Kidney glomerular epithelial cell (primary cell): ENCODE measurements around the gene NCR2.

Experiments
- DNase-seq: peaks from one replicate; lab custom pipeline; 2025; lab: John Stamatoyannopoulos, UW

Gene NCR2

DNA sequence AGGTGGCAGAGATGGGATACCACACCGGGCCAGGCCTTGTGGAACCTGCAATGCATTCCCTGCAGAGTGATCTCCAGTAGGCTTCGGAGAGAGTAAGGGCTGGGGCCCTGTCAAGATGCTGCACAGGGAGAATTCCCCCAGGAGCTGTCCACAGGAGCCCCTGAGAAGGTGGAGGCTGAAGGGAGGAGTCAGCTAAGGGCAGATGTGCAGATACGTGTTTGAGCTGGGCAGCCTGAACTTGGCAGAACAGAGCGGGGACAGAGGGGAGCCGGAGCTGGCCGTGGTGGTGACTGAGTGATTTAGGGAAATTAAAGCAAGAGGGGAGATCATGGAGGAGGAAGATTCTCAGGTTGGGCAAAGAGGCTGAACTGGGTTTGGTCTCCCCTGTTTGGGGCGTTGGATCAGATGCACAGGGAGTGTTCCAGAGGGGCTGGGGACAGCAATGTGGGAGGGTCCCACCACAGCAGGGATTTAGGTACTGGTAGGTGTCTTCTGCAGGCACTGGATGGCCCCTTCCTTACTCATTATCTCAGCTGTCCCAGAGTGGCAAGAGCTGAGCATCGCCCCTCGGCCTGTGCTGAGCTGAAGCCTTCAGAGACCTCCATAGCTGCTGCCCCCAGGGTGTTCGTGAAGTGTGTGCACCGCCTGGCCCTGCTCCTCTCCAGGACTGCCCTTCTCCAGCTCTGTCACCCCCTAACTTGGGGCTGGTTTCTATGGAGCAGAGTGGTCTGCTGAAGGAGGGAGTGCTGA is 3.8 kb upstream of the NCR2 start:
- no peak for DNase-seq

GRCh38 chr6:41332241-41332640 is 3.2 kb upstream of the NCR2 start:
- DNase-seq = no peak

DNA sequence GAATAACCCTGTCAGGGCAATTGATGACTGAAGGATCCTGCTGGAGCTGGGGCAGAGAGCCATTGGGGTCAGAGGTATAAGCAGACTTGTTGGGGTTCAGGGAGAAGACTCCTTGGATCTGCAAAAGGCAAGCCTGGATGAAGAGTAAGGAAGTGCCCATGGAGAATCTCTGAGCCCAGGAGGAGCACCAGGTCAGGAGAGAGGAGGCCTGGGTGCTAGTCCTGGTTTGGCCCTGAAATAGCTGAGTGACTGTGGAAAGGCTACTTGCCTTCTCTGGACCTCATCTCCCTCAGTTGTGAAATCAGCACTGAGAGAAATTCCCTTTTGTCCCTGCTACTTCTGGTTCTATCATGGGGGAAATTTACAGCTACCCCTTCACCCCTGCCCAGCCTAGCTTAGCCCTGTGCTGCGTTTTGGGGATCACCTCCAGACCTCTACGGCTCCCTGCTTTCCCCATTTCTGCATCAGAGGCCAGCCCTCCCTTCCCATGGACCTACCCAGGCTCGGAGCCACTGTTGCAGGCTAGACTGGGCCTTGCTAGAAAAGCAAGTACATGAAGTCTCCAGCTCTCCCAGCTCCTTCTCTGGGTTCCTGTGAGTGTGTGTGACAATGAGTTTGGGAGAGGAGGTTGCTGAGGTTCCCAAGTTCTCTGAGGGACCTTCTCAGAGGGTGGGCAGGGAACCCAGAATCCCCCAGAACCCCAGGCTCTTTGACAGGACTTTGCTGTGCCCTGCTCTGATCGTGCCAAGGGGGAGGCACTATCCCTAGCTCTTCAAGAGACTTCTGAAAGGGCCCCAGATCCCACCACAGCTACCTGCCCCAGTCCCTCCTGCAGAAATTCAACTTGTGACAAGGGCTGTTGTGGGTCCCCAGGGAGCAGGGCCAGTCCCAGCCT is 2.3 kb upstream of the NCR2 start:
- no peak for DNase-seq

GRCh38 chr6:41334482-41335040 is 847 bp upstream of the NCR2 start:
- DNase-seq = no peak

DNA sequence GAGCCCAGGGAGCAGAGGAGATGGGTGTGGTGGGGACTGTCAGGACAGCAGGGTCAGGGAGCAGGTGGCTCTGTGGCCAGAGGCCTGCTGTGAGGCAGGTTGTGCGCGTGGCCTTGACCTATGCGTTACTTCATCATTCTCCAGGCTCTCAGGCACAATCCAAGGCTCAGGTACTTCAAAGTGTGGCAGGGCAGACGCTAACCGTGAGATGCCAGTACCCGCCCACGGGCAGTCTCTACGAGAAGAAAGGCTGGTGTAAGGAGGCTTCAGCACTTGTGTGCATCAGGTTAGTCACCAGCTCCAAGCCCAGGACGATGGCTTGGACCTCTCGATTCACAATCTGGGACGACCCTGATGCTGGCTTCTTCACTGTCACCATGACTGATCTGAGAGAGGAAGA is 535 bp downstream of the NCR2 start:
- no peak for DNase-seq

GRCh38 chr6:41336824-41337223 is 1.4 kb downstream of the NCR2 start:
- DNase-seq = no peak

DNA sequence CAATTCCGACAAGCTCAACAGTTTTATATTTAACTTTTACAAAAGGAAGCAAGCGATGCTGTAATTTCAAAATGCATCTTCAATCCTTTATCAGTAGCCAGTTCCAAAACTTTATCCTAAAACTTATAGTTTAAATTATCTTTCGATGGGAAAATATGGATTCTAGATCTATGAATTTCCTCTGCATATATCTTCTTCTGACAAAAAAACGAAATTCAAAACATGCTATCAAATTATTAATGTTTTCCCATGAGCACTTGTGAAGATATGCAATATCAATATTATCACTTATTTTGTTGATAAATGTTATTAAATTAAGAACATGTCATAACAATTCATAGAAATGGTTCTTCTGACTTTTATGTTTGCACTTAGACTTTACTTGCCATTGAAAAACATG is 2.3 kb downstream of the NCR2 start:
- DNase-seq = no peak

GRCh38 chr6:41338659-41339058 is 3.3 kb downstream of the NCR2 start:
- no peak for DNase-seq

DNA sequence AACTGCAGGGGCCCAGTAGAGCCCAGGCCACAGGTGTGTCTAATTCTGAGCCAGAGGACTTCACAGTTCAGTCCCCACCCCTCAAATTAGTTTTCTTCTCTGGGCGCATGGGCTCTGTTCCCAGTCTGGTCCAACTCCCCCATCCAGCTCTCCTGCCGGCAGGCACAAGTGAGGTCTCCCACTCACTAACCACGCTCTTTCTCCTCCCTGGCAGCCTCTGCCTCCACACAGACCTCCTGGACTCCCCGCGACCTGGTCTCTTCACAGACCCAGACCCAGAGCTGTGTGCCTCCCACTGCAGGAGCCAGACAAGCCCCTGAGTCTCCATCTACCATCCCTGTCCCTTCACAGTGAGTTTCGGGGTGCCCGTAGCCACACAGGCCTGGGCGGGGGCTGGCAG is 6.2 kb downstream of the NCR2 start:
- no peak for DNase-seq

GRCh38 chr6:41342241-41342640 is 6.8 kb downstream of the NCR2 start:
- no peak for DNase-seq

GRCh38 chr6:41343641-41344187 is 8.3 kb downstream of the NCR2 start:
- no peak for DNase-seq

DNA sequence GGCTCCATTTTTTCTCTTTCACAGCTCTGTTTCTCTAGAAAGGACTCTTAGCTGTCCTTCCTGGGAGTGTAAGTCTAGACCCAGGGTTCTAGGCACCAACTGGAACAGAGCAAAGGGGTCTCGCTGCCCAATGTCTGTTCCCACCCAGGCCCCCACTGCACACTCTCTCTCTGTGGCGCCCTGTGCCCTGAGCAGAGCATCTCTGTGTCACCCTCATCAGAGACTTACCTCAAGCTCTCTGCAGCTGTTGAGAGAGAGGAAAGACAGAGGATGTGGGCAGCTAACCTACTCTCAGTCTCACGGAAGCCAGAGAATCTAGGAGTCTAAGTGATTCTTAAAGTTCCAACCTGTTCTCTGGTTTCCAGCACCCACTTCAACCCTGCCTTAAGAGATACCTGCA is 9.5 kb downstream of the NCR2 start:
- no peak for DNase-seq

DNA sequence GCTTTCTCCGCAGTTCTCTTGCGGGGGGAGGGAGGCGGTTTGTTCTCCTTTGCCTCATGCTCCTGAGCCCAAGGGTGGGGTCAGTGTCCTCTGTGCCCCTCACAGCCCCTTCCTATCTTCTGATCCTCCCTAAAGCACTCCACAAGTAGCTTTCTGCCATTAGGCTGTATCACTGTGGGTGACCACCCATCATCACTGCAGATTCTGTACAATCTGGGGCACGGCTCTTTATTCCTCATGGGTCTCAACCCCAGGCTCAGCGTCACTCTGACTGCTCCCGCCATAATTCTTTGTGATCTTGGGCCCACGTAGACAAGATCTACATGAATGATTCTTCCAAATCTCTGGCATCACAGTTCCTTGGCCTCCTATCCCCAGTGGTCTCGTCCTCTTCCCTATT is 10.5 kb downstream of the NCR2 start:
- DNase-seq = no peak

DNA sequence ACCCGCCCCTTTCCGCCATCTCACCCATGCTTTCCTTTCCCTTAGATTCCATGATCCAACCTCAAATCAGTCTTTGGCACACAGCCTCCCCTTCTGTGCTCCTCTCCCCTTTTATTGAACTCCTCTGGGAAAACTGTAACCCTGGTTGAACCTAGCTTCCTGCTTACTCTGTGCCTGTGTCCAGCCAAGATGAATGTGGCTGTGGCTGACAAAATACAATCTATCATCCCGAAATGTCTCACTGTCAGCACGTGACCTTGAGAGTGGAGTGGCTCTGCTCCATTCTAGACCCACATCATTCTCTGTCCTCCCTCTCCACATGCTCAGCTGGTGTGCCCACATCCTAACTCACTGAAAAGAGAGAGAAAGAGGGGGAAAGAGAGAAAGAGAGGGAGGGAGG is 11.0 kb downstream of the NCR2 start:
- no peak for DNase-seq

- no peak for DNase-seq
Measured at GRCh38 chr6:41347378-41348050, 12.1 kb downstream of the NCR2 start.

DNA sequence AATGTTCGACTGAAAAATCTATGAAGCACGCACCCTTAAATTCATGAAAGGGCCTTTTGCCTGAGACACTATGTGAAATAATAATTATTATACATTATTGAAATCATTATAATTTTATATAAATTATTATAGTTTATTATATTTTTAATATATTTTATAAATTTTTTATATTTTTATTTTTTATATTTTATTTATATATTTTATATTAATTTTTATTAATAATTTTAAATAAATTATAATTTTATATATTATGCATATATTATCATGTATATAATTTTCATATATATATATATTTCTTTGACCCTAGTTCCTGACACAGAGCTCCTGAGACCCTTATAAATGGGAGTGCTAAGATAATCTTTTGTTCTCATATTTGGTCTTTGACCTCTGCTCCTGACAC is 13.5 kb downstream of the NCR2 start:
- no peak for DNase-seq

DNA sequence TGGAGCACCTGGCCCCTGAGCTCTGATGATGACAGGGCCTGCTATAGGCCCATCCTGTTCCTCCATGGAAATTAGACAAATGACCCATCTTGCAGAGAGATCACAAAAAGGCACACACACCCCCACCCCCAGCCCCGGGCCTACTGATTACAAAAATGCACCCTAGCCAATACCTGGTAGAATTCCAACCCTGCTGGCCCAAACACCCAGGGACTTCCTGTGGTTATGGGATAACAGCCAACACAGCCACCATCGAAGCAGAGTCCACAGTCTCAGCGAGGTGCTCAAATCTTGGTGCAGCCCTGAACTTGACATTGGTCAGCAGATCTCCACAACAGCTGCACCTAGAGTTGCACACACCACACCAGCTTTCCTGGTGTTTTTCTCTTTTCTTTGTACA is 17.0 kb downstream of the NCR2 start:
- DNase-seq = no peak

- DNase-seq = no peak
Measured at GRCh38 chr6:41352907-41353306, 17.5 kb downstream of the NCR2 start.

DNA sequence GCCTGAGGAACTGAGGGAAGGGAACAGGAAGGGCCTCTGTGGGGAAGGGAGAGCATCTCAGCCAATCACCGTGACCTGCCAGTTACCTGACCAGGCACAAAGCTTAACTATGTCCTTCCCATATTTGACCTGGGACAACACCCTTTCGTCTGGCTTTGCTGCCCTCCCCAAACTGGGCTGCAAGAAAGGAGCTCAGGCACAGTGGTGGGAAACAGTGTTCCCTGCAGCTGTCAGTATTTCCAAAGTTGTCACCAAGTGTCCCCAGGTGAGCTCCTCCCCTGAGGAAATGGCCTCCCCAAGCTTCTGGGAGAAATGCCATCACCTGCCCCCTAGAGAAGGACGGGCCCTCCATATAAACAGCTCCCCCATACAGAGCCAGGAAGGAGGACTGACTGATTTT is 17.9 kb downstream of the NCR2 start:
- DNase-seq = no peak

DNA sequence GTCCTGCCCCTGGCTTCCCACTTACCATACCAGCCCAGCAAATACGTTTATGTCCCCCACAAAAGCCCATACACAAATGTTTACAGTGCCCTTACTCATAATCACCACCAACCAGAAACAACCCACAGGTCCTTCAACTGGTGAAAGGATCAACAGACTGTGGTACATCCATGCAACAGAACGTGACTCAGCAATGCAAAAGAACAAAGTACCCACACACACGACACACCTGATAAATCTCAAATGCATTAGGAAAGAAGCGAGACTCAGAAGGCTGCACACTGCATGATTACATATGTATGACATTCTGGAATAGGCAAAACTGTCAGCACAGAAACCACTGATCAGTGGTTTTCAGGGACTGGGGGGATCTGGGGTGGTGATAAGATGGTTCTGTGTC is 20.5 kb downstream of the NCR2 start:
- no peak for DNase-seq

- no peak for DNase-seq
Measured at GRCh38 chr6:41356825-41357224, 21.4 kb downstream of the NCR2 start.

DNA sequence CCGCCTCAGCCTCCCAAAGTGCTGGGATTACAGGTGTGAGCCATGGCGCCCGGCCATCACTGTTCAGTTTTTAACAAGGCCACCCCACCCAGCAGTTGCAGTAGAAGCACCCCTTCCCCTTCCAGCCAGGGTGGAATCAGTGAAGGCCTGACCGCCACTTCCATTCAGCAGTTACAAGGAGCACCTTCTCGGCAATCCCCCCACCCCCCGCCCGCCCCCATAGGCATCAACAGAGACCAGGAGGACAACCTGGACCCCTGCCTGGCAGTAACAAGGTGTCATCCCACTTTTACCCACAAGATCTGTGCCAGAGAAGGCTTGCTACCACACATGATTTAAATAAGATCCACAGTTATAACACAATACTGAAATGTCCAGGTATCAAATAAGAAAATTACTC is 23.1 kb downstream of the NCR2 start:
- DNase-seq = no peak
